ENCODE data around the gene DPP10. TPM values are rescaled to one million over a fixed set of nuclear protein-coding genes. Genes with fewer than 3 reads are reported as not detected.

DPP10 gene
- total RNA-seq, 2 donors from 2014 or later: not detected

GRCh38 chr2:114496959-114497358 lies 54.5 kb downstream of the DPP10 start:
- Histone ChIP-seq H3K27ac (no peak overlapping the region), H3K36me3 (no peaks in the 10 kb centered on the region), H3K4me3 (no peak overlapping the region), H3K27me3 (replicated peaks; ENCODE audit: insufficient read depth) (no peaks in the 10 kb centered on the region), H3K9me3 (no peaks in the 10 kb centered on the region), H3K4me1 (ENCODE audit: control insufficient read depth in 1 of 2, low read depth in 2 of 2) (no peaks in the 10 kb centered on the region)
- TF ChIP-seq CTCF (IDR thresholded peaks at IDR 0.05): no peak
- no peak for DNase-seq (ENCODE audit: low spot score)
- no peak for ATAC-seq (ENCODE audit: insufficient number of reproducible peaks, low FRiP score, low read depth)

- Histone ChIP-seq H3K4me3 (no peak overlapping the region), H3K9me3 (no peaks in the 10 kb centered on the region), H3K27me3 (replicated peaks; ENCODE audit: insufficient read depth) (no peaks in the 10 kb centered on the region), H3K4me1 (ENCODE audit: control insufficient read depth in 1 of 2, low read depth in 2 of 2) (no peaks in the 10 kb centered on the region), H3K27ac (no peak overlapping the region), H3K36me3 (no peaks in the 10 kb centered on the region)
- DNase-seq (ENCODE audit: low spot score) (no peak), ATAC-seq (ENCODE audit: insufficient number of reproducible peaks, low FRiP score, low read depth) (no peak)
- no peak for TF ChIP-seq CTCF (IDR thresholded peaks at IDR 0.05)
Observed at GRCh38 chr2:114499101-114499500, 56.7 kb downstream of the DPP10 start.

GRCh38 chr2:114507744-114508143 lies 65.3 kb downstream of the DPP10 start:
- no peak overlapping the region for H3K4me3 ChIP-seq
- no peak for ATAC-seq (ENCODE audit: insufficient number of reproducible peaks, low FRiP score, low read depth)

GRCh38 chr2:114515882-114516281 lies 73.4 kb downstream of the DPP10 start:
- no peaks in the 10 kb centered on the region for H3K27me3 ChIP-seq (replicated peaks; ENCODE audit: insufficient read depth)
- DNase-seq (ENCODE audit: low spot score) (no peak), ATAC-seq (ENCODE audit: insufficient number of reproducible peaks, low FRiP score, low read depth) (no peak)
- no peak overlapping the region for H3K4me3 ChIP-seq
- no peak overlapping the region for H3K27ac ChIP-seq
- no peak for TF ChIP-seq CTCF (IDR thresholded peaks at IDR 0.05)
- peaks cover 4 to 6% of the 10 kb centered on the region in 2 donors for H3K4me1 ChIP-seq (ENCODE audit: control insufficient read depth in 1 of 2, low read depth in 2 of 2)
- H3K36me3 ChIP-seq: no peaks in the 10 kb centered on the region
- H3K9me3 ChIP-seq: no peaks in the 10 kb centered on the region

More at GRCh38 chr2:114507744-114508143, 65.3 kb downstream of the DPP10 start:
- Histone ChIP-seq H3K36me3 (no peaks in the 10 kb centered on the region), H3K27me3 (replicated peaks; ENCODE audit: insufficient read depth) (no peaks in the 10 kb centered on the region), H3K27ac (no peak overlapping the region), H3K4me1 (ENCODE audit: control insufficient read depth in 1 of 2, low read depth in 2 of 2) (peaks cover 4 to 20% of the 10 kb centered on the region in 2 donors), H3K9me3 (no peaks in the 10 kb centered on the region)
- DNase-seq (ENCODE audit: low spot score): no peak
- no peak for TF ChIP-seq CTCF (IDR thresholded peaks at IDR 0.05)

- DNase-seq (ENCODE audit: low spot score) (no peak), ATAC-seq (ENCODE audit: insufficient number of reproducible peaks, low FRiP score, low read depth) (no peak)
- no peak for TF ChIP-seq CTCF (IDR thresholded peaks at IDR 0.05)
- Histone ChIP-seq H3K27me3 (replicated peaks; ENCODE audit: insufficient read depth) (no peaks in the 10 kb centered on the region), H3K4me3 (no peak overlapping the region), H3K4me1 (ENCODE audit: control insufficient read depth in 1 of 2, low read depth in 2 of 2) (no peaks in the 10 kb centered on the region), H3K9me3 (no peaks in the 10 kb centered on the region), H3K27ac (no peak overlapping the region), H3K36me3 (no peaks in the 10 kb centered on the region)
Observed at GRCh38 chr2:114517580-114517979, 75.1 kb downstream of the DPP10 start.
